Trophoblast cell (in vitro differentiated cells and primary cell): ENCODE measurements around the gene OTX1.

Experiments used
- DNase-seq, 2 donors: peaks; one replicate each; pipeline ENCODE4 v3.0.0-alpha.2; 2016
- H2AFZ ChIP-seq: 2 replicates; pipeline ENCODE4 v1.6.1; 2013; ENCODE audit warnings: low read length, moderate library complexity, mild to moderate bottlenecking; ENCODE audit not compliant: insufficient read depth, poor library complexity
- H2AK5ac ChIP-seq: 2 replicates; pipeline ENCODE4 v1.6.1; 2013; ENCODE audit warnings: mild to moderate bottlenecking, low read length
- H2BK120ac ChIP-seq: 2 replicates; pipeline ENCODE4 v1.6.1; 2013; ENCODE audit warnings: low read length, mild to moderate bottlenecking, moderate library complexity; ENCODE audit not compliant: insufficient read depth, poor library complexity
- H2BK12ac ChIP-seq: 2 replicates; pipeline ENCODE4 v1.6.1; 2013; ENCODE audit warnings: mild to moderate bottlenecking, low read length, moderate library complexity
- H2BK5ac ChIP-seq: 2 replicates; pipeline ENCODE4 v1.6.1; 2013; ENCODE audit warnings: low read length, low read depth, moderate library complexity, mild to moderate bottlenecking; ENCODE audit not compliant: poor library complexity
- H3K14ac ChIP-seq: 2 replicates; pipeline ENCODE4 v1.6.1; 2013; ENCODE audit warnings: mild to moderate bottlenecking, low read length
- H3K18ac ChIP-seq: 2 replicates; pipeline ENCODE4 v1.6.1; 2013; ENCODE audit warnings: mild to moderate bottlenecking, low read length
- H3K23ac ChIP-seq: 2 replicates; pipeline ENCODE4 v1.6.1; 2013; ENCODE audit warnings: low read length
- H3K27ac ChIP-seq: 2 replicates; pipeline ENCODE4 v1.5.1; 2013; ENCODE audit warnings: low read depth, mild to moderate bottlenecking, inconsistent platforms, low read length, moderate library complexity
- H3K27me3 ChIP-seq: 2 replicates; pipeline ENCODE4 v1.6.1; 2013; ENCODE audit warnings: inconsistent platforms, mild to moderate bottlenecking, low read length, moderate library complexity; ENCODE audit not compliant: insufficient read depth
- H3K36me3 ChIP-seq, 2 experiments: 1 replicate in 1 of 2; 2 replicates in 1 of 2; pipeline ENCODE4 v1.6.1; 2013; ENCODE audit warnings: low read length in 2 of 2, mild to moderate bottlenecking in 2 of 2, moderate library complexity in 1 of 2; ENCODE audit not compliant: insufficient read depth in 2 of 2, control insufficient read depth in 1 of 2
- H3K4ac ChIP-seq: 2 replicates; pipeline ENCODE4 v1.6.1; 2013; ENCODE audit warnings: low read depth, mild to moderate bottlenecking, low read length, moderate library complexity
- H3K4me1 ChIP-seq, 2 experiments: 1 replicate in 1 of 2; 2 replicates in 1 of 2; pipeline ENCODE4 v1.6.1; 2013; ENCODE audit warnings: low read length in 2 of 2, mild to moderate bottlenecking in 2 of 2, moderate library complexity in 1 of 2; ENCODE audit not compliant: insufficient read depth in 2 of 2, control insufficient read depth in 1 of 2
- H3K4me2 ChIP-seq: 2 replicates; pipeline ENCODE4 v1.6.1; 2013; ENCODE audit warnings: inconsistent platforms, mild to moderate bottlenecking, low read length, moderate library complexity
- H3K4me3 ChIP-seq: 2 replicates; pipeline ENCODE4 v1.5.1; 2013; ENCODE audit warnings: mild to moderate bottlenecking, low read depth, low read length, inconsistent platforms
- H3K79me1 ChIP-seq: one replicate; pipeline ENCODE4 v1.6.1; 2013; ENCODE audit warnings: low read length
- H3K79me2 ChIP-seq: 2 replicates; pipeline ENCODE4 v1.6.1; 2013; ENCODE audit warnings: low read length, mild to moderate bottlenecking; ENCODE audit not compliant: control insufficient read depth, insufficient read depth, poor library complexity
- H3K9ac ChIP-seq: 2 replicates; pipeline ENCODE4 v1.6.1; 2013; ENCODE audit warnings: mild to moderate bottlenecking, low read length
- H3K9me3 ChIP-seq: 2 replicates; pipeline ENCODE4 v1.6.1; 2013; ENCODE audit warnings: low read depth, mild to moderate bottlenecking, control low read depth, inconsistent platforms, low read length; ENCODE audit not compliant: insufficient read depth
- H4K12ac ChIP-seq: 2 replicates; pipeline ENCODE4 v1.6.1; 2013; ENCODE audit warnings: low read depth, mild to moderate bottlenecking, low read length, moderate library complexity
- H4K8ac ChIP-seq: 2 replicates; pipeline ENCODE4 v1.6.1; 2013; ENCODE audit warnings: low read depth, mild to moderate bottlenecking, low read length, moderate library complexity
- H4K91ac ChIP-seq: one replicate; pipeline ENCODE4 v1.6.1; 2013; ENCODE audit warnings: low read depth, mild to moderate bottlenecking, low read length, moderate library complexity
- WGBS: extraction: QIAGEN DNeasy Blood & Tissue Kit; methylation state at CpG from one replicate; pipeline ENCODE4 v1.1.7; 2013; ENCODE audit warnings: missing lambda C conversion rate; ENCODE audit not compliant: insufficient read length, insufficient coverage; ENCODE audit errors: extremely low coverage; 5-methylcytosine and 5-hydroxymethylcytosine counted together

OTX1 gene

DNA sequence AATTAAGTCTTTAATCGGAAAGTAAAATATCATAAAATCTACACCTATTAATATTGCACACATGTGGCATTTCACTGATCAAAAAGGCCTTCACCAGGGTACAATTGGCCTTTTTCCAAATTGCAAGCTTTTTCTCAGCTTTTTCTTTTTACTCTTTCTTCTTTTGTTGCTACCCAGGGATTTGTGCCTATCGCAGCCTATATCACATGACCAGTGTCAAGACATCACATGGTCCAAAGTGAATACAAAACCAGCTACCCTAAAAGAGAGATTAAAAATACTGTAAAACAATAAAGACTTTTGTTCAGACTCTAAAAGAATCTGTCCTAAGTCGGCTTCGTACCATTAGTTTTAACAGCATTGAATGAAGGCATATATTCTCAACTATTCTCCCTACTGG lies 15.0 kb upstream of the OTX1 start:
- H4K91ac ChIP-seq = no peak overlapping the region
- no peak overlapping the region for H4K12ac ChIP-seq
- DNase-seq = no peak
- no peaks in the 10 kb centered on the region for H3K27me3 ChIP-seq
- H3K4me1 ChIP-seq = no peaks in the 10 kb centered on the region
- H2BK12ac ChIP-seq = no peak overlapping the region
- H3K4ac ChIP-seq = no peak overlapping the region
- no peak overlapping the region for H3K14ac ChIP-seq
- no peak overlapping the region for H3K9ac ChIP-seq
- no peak overlapping the region for H2BK5ac ChIP-seq
- no peak overlapping the region for H2AFZ ChIP-seq
- no peak overlapping the region for H2BK120ac ChIP-seq
- H4K8ac ChIP-seq = no peak overlapping the region
- H3K79me2 ChIP-seq = no peaks in the 10 kb centered on the region
- H2AK5ac ChIP-seq = no peak overlapping the region
- no peak overlapping the region for H3K27ac ChIP-seq
- H3K18ac ChIP-seq = no peak overlapping the region
- H3K79me1 ChIP-seq = no peaks in the 10 kb centered on the region
- no peak overlapping the region for H3K23ac ChIP-seq
- no CpG with 5 or more reads among the region's 4 CpGs for WGBS
- no peaks in the 10 kb centered on the region for H3K9me3 ChIP-seq
- peaks cover 0 to 2% of the 10 kb centered on the region in 2 experiments for H3K36me3 ChIP-seq
- no peak overlapping the region for H3K4me3 ChIP-seq
- no peak overlapping the region for H3K4me2 ChIP-seq

DNA sequence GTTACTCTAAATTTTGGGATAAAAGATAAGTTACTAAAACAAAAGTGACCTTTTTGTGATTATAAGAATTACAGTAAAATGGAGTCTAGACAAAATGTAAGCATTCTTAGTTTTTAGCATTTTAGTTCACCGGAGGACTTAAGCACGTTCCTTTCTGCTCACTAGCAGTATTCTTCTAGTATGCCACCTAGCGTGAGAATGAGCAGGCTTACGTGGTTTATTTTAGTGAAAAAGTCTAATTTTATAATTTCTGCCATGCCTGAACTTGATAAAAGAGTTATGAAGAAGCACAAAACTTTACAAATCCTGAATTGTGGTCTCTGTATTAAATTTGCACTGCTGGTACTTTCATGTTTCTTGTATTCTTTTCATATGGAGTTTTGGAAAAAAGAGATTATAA lies 12.6 kb upstream of the OTX1 start:
- no peaks in the 10 kb centered on the region for H3K9me3 ChIP-seq
- H3K4me2 ChIP-seq = no peak overlapping the region
- no peaks in the 10 kb centered on the region for H3K27me3 ChIP-seq
- H2AK5ac ChIP-seq = no peak overlapping the region
- no peak overlapping the region for H3K4ac ChIP-seq
- no peak overlapping the region for H2BK12ac ChIP-seq
- H3K27ac ChIP-seq = no peak overlapping the region
- H2AFZ ChIP-seq = no peak overlapping the region
- H3K79me1 ChIP-seq = no peaks in the 10 kb centered on the region
- H3K4me1 ChIP-seq = no peaks in the 10 kb centered on the region
- DNase-seq = no peak
- H3K23ac ChIP-seq = no peak overlapping the region
- no peak overlapping the region for H3K4me3 ChIP-seq
- H2BK120ac ChIP-seq = no peak overlapping the region
- H3K9ac ChIP-seq = no peak overlapping the region
- no peak overlapping the region for H3K18ac ChIP-seq
- no peak overlapping the region for H4K12ac ChIP-seq
- H2BK5ac ChIP-seq = no peak overlapping the region
- H3K14ac ChIP-seq = no peak overlapping the region
- H3K79me2 ChIP-seq = no peaks in the 10 kb centered on the region
- WGBS = no CpG with 5 or more reads among the region's 4 CpGs
- no peak overlapping the region for H4K8ac ChIP-seq
- H4K91ac ChIP-seq = no peak overlapping the region
- no peaks in the 10 kb centered on the region for H3K36me3 ChIP-seq

DNA sequence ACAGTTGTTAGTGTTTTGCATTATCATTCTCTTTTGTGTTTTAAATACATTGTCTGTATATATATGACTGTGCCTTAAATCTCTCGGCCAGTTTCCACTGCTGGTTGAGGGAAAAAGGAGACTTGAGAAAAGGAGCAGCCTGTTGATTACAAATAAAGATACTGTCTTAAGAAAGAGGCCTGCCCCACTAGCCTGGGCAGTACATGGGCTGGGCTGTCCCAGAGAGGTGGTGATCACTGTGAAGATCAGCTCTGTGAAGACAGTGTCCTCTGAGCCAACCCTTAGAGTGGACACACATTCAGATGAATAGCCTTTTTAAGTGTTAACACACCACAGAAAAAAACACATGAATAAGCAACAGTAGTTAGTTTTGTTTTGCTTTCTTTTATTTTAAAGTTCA lies 10.0 kb upstream of the OTX1 start:
- Histone ChIP-seq H3K9ac (no peak overlapping the region), H2BK5ac (no peak overlapping the region), H2AK5ac (no peak overlapping the region), H3K27ac (no peak overlapping the region), H3K27me3 (peaks cover 5% of the 10 kb centered on the region), H3K9me3 (no peaks in the 10 kb centered on the region), H2BK12ac (no peak overlapping the region), H3K4ac (no peak overlapping the region), H3K4me2 (no peak overlapping the region), H3K4me3 (no peak overlapping the region), H2AFZ (no peak overlapping the region), H3K79me1 (no peaks in the 10 kb centered on the region), H3K36me3 (peaks cover 0 to 4% of the 10 kb centered on the region in 2 experiments), H3K79me2 (no peaks in the 10 kb centered on the region), H4K91ac (no peak overlapping the region), H2BK120ac (no peak overlapping the region), H3K14ac (no peak overlapping the region), H3K4me1 (peaks cover 0 to 6% of the 10 kb centered on the region in 2 experiments), H4K12ac (no peak overlapping the region), H4K8ac (no peak overlapping the region), H3K23ac (no peak overlapping the region), H3K18ac (no peak overlapping the region)
- DNase-seq = no peak
- WGBS = no CpG with 5 or more reads among the region's 1 CpG

DNA sequence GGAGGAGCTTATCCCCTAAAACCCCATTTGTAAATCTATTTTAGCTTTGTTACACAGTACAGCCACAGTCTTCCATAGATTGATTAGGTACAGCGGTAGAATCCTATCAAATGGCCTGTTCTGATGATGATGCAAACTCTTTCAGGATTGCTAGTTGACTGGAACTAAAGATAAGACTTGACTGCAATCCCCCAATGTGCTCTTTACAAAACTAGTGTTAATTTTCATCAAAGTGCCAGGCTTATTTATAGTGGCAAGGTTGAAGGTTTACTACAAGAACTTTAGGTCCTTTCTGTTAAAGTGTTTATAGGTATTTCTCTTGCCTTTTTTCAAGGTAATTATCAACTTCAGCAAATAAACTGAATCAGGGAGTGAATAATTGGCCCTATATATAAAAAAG lies 9.0 kb upstream of the OTX1 start:
- H3K79me1 ChIP-seq = no peaks in the 10 kb centered on the region
- peaks cover 0 to 4% of the 10 kb centered on the region in 2 experiments for H3K36me3 ChIP-seq
- H2BK12ac ChIP-seq = no peak overlapping the region
- no peak overlapping the region for H3K9ac ChIP-seq
- no peak for DNase-seq
- no peak overlapping the region for H3K27ac ChIP-seq
- H4K91ac ChIP-seq = no peak overlapping the region
- no peak overlapping the region for H3K14ac ChIP-seq
- no peak overlapping the region for H3K4me3 ChIP-seq
- peaks cover 0 to 6% of the 10 kb centered on the region in 2 experiments for H3K4me1 ChIP-seq
- no peak overlapping the region for H3K23ac ChIP-seq
- no peak overlapping the region for H2BK5ac ChIP-seq
- no peak overlapping the region for H3K4me2 ChIP-seq
- H2AK5ac ChIP-seq = no peak overlapping the region
- no peaks in the 10 kb centered on the region for H3K79me2 ChIP-seq
- H2BK120ac ChIP-seq = no peak overlapping the region
- H4K12ac ChIP-seq = no peak overlapping the region
- no CpG with 5 or more reads among the region's 1 CpG for WGBS
- H3K27me3 ChIP-seq = peaks cover 8% of the 10 kb centered on the region
- H3K4ac ChIP-seq = no peak overlapping the region
- no peak overlapping the region for H3K18ac ChIP-seq
- H4K8ac ChIP-seq = no peak overlapping the region
- H3K9me3 ChIP-seq = no peaks in the 10 kb centered on the region
- H2AFZ ChIP-seq = no peak overlapping the region
